OCI-LY1 (cell line): ENCODE measurements around the gene EDEM2.

Source experiments
- H2AFZ ChIP-seq: fragments of 200-600 bp; sonication (generic), shearing (Covaris generic); 2 replicates; pipeline ENCODE4 v1.6.0; 2014; ENCODE audit warnings: antibody characterized with exemption, mild to moderate bottlenecking, low read length
- H3F3A ChIP-seq: fragments of 200-600 bp; sonication (generic), shearing (Covaris generic); 2 replicates; pipeline ENCODE4 v1.6.0; 2014; ENCODE audit warnings: mild to moderate bottlenecking, antibody characterized with exemption, low read length, moderate library complexity; ENCODE audit not compliant: insufficient read depth
- H3K27ac ChIP-seq: fragments of 200-600 bp; sonication (generic); 2 replicates; pipeline ENCODE4 v1.5.1; 2014; ENCODE audit warnings: low read length, mixed run types, mild to moderate bottlenecking, low read depth; ENCODE audit not compliant: poor library complexity, severe bottlenecking
- H3K27me3 ChIP-seq: fragments of 200-600 bp; sonication (generic); 2 replicates; pipeline ENCODE4 v1.6.0; 2014; ENCODE audit warnings: antibody characterized with exemption, mild to moderate bottlenecking, low read length, moderate library complexity; ENCODE audit not compliant: insufficient read depth
- H3K36me3 ChIP-seq: fragments of 200-600 bp; sonication (generic); 2 replicates; pipeline ENCODE4 v1.6.1; 2014; ENCODE audit warnings: mild to moderate bottlenecking, antibody characterized with exemption, low read length, moderate library complexity, mixed read lengths; ENCODE audit not compliant: insufficient read depth
- H3K4me1 ChIP-seq: fragments of 200-600 bp; sonication (generic); 2 replicates; pipeline ENCODE4 v1.5.1; 2014; ENCODE audit warnings: mild to moderate bottlenecking, low read length, moderate library complexity; ENCODE audit not compliant: insufficient read depth, severe bottlenecking
- H3K4me2 ChIP-seq: fragments of 200-600 bp; sonication (generic), shearing (Covaris generic); 2 replicates; pipeline ENCODE4 v1.6.1; 2014; ENCODE audit warnings: low read length
- H3K4me3 ChIP-seq: fragments of 200-600 bp; sonication (generic); 2 replicates; pipeline ENCODE4 v1.5.1; 2014; ENCODE audit warnings: low read length, low read depth, mild to moderate bottlenecking, mixed read lengths; ENCODE audit not compliant: poor library complexity, severe bottlenecking
- H3K79me2 ChIP-seq: fragments of 200-600 bp; shearing (Covaris generic); 2 replicates; pipeline ENCODE4 v1.6.1; 2016; ENCODE audit warnings: mixed run types, low read length, mixed read lengths; ENCODE audit not compliant: insufficient read depth
- H3K9ac ChIP-seq: fragments of 200-600 bp; sonication (generic), shearing (Covaris generic); 2 replicates; pipeline ENCODE4 v1.6.1; 2014; ENCODE audit warnings: mild to moderate bottlenecking, low read length, mixed read lengths
- H3K9me2 ChIP-seq: fragments of 200-600 bp; sonication (generic), shearing (Covaris generic); 2 replicates; pipeline ENCODE4 v1.6.1; 2014; ENCODE audit warnings: low read depth, mild to moderate bottlenecking, low read length, mixed read lengths
- H3K9me3 ChIP-seq: fragments of 200-600 bp; shearing (Covaris generic); 2 replicates; pipeline ENCODE4 v1.6.1; 2014; ENCODE audit warnings: low read length, mixed read lengths
- H4K20me1 ChIP-seq: fragments of 200-600 bp; sonication (generic), shearing (Covaris generic); 2 replicates; pipeline ENCODE4 v1.6.0; 2016; ENCODE audit warnings: mild to moderate bottlenecking, low read length; ENCODE audit not compliant: insufficient read depth
- CTCF ChIP-seq: fragments of 200-600 bp; sonication (generic), shearing (Covaris generic); IDR thresholded peaks from 2 replicates; pipeline ENCODE4 v1.5.1; 2017; ENCODE audit warnings: mild to moderate bottlenecking, antibody characterized with exemption, low read length, moderate library complexity, mixed read lengths
- EZH2 ChIP-seq: fragments of 200-600 bp; sonication (generic), shearing (Covaris generic); IDR thresholded peaks from 2 replicates; pipeline ENCODE4 v1.8.0; 2017; ENCODE audit warnings: borderline replicate concordance, mixed run types, mild to moderate bottlenecking, antibody characterized with exemption, low read length, moderate library complexity, mixed read lengths

Gene EDEM2

GRCh38 chr20:35135867-35136586 is 11.1 kb downstream of the EDEM2 start:
- H3F3A ChIP-seq = no peaks in the 10 kb centered on the region
- H3K4me2 ChIP-seq = no peak overlapping the region
- no peaks in the 10 kb centered on the region for H3K4me1 ChIP-seq
- H3K36me3 ChIP-seq = peaks cover 41% of the 10 kb centered on the region; the same call in 1 of the 2 replicates
- no peak overlapping the region for H3K4me3 ChIP-seq
- H4K20me1 ChIP-seq = no peaks in the 10 kb centered on the region
- TF ChIP-seq CTCF = no peak
- no peak for TF ChIP-seq EZH2
- no peaks in the 10 kb centered on the region for H3K9me2 ChIP-seq
- no peaks in the 10 kb centered on the region for H3K79me2 ChIP-seq
- no peaks in the 10 kb centered on the region for H3K27me3 ChIP-seq
- H3K9ac ChIP-seq = no peak overlapping the region
- no peaks in the 10 kb centered on the region for H3K9me3 ChIP-seq
- H3K27ac ChIP-seq = no peak overlapping the region
- no peak overlapping the region for H2AFZ ChIP-seq

- no peaks in the 10 kb centered on the region for H3K9me3 ChIP-seq
- no peaks in the 10 kb centered on the region for H3K4me1 ChIP-seq
- no peaks in the 10 kb centered on the region for H3K27me3 ChIP-seq
- H2AFZ ChIP-seq = no peak overlapping the region
- H4K20me1 ChIP-seq = no peaks in the 10 kb centered on the region
- no peak overlapping the region for H3K27ac ChIP-seq
- no peaks in the 10 kb centered on the region for H3K9me2 ChIP-seq
- peaks cover 36% of the 10 kb centered on the region; the same call in 1 of the 2 replicates for H3K36me3 ChIP-seq
- H3F3A ChIP-seq = no peaks in the 10 kb centered on the region
- H3K9ac ChIP-seq = no peak overlapping the region
- no peak overlapping the region for H3K4me3 ChIP-seq
- H3K79me2 ChIP-seq = no peaks in the 10 kb centered on the region
- TF ChIP-seq CTCF (no peak), EZH2 (no peak)
- no peak overlapping the region for H3K4me2 ChIP-seq
Observed at GRCh38 chr20:35134880-35135279, 12.3 kb downstream of the EDEM2 start.

- Histone ChIP-seq H3K27ac (no peak overlapping the region), H2AFZ (no peak overlapping the region), H3F3A (no peaks in the 10 kb centered on the region), H3K9me2 (no peaks in the 10 kb centered on the region), H3K9me3 (no peaks in the 10 kb centered on the region), H3K79me2 (no peaks in the 10 kb centered on the region), H3K9ac (no peak overlapping the region), H3K4me3 (no peak overlapping the region), H4K20me1 (no peaks in the 10 kb centered on the region), H3K36me3 (peaks cover 34% of the 10 kb centered on the region; the same call in 1 of the 2 replicates), H3K27me3 (no peaks in the 10 kb centered on the region), H3K4me1 (no peaks in the 10 kb centered on the region), H3K4me2 (no peak overlapping the region)
- TF ChIP-seq CTCF (no peak), EZH2 (no peak)
Observed at GRCh38 chr20:35134472-35134871, 12.7 kb downstream of the EDEM2 start.
